VCaP (cell line): Measurements from ENCODE around the gene GMPPB.
"Not testable (repeated sequence)": the region's sequence is repeated elsewhere in the genome, so short reads cannot be mapped to it uniquely, and the experiment has no call there.

Experiments used
- H3K27ac ChIP-seq: fragments of 450-650 bp; 2 replicates; pipeline ENCODE4 v1.5.1; 2017
- TF ChIP-seq, protein P1 (sequence below): fragments of 450-650 bp; conservative IDR thresholded peaks from 2 replicates; pipeline ENCODE4 v1.5.1; 2017; ENCODE audit warnings: mild to moderate bottlenecking, moderate library complexity

Gene GMPPB

DNA sequence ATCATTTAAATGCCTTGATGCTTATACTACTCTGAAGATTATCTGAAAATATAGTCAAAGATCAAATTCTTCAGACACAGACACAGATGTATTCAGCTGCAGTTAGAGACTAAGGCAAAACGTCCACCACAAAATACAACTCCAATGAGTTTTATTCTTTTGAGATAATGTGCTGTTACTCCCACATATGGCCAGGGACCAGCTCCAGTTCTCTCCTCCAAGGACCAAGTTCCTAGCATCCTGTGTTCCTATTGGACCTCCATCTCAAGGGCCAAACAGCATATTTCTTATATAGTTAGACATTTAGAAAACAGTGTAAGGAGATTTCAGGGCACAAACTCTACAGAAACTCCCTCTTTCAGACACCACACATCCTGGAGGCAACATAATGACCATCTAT is 35.5 kb upstream of the GMPPB start:
- no peak overlapping the region for H3K27ac ChIP-seq
- TF ChIP-seq, protein P1, sequence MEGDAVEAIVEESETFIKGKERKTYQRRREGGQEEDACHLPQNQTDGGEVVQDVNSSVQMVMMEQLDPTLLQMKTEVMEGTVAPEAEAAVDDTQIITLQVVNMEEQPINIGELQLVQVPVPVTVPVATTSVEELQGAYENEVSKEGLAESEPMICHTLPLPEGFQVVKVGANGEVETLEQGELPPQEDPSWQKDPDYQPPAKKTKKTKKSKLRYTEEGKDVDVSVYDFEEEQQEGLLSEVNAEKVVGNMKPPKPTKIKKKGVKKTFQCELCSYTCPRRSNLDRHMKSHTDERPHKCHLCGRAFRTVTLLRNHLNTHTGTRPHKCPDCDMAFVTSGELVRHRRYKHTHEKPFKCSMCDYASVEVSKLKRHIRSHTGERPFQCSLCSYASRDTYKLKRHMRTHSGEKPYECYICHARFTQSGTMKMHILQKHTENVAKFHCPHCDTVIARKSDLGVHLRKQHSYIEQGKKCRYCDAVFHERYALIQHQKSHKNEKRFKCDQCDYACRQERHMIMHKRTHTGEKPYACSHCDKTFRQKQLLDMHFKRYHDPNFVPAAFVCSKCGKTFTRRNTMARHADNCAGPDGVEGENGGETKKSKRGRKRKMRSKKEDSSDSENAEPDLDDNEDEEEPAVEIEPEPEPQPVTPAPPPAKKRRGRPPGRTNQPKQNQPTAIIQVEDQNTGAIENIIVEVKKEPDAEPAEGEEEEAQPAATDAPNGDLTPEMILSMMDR: no peak

DNA sequence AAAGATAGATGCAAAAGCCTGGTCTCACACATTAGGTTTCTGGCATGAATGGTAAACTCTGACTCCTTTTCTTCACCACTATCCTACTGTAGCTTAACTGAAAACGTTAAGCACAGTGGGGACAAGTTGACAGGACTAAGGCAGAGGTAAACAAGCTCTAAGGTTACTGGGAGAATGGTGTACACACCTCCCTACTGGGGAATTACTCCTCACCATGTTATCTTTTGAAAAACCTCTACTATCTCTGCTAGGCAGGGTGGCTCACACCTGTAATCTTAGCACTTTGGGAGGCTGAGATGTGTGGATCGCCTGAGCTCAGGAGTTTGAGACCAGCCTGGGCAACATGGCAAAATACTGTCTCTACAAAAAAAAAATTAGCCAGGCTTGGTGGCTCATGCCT is 33.4 kb upstream of the GMPPB start:
- no peak overlapping the region for H3K27ac ChIP-seq
- TF ChIP-seq, protein P1: no peak

DNA sequence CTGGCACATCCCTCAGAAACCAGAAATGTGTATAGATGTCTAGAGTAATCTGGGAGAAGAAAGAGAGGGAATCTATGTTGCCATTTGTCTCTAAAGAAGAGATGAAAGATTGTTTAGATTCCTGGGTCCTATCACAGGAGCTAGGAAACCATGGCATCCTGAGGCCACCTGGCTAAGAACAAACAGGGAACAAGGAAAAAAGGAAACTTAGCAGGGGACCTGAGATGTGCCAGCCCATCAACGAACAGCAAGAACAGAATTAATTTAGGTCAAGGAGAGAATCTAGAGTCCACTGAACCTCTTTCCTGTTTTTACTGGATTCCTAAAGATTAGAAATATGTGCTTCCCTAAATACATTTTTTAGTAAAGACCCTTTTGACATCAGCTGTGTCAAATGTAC is 32.3 kb upstream of the GMPPB start:
- H3K27ac ChIP-seq: no peak overlapping the region
- TF ChIP-seq, protein P1: no peak

DNA sequence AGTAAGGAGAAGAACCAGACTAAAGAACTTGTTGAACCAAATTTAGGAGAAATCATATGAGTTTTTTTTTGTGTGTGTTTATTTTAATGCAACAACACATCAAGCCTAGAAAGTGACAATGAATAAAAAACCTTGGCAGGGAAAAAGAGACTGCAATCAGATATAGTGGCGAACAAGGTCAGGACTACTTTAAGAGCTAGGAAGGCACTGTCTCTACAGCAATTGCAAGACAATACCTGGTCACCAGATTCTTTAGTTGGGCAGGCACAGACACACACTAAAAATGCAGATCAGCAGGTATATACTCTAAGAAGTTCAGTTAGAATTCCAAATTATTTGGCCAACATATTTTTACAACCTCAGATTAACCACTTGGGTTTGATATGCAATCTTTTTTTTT is 30.8 kb upstream of the GMPPB start:
- TF ChIP-seq, protein P1: no peak
- no peak overlapping the region for H3K27ac ChIP-seq

DNA sequence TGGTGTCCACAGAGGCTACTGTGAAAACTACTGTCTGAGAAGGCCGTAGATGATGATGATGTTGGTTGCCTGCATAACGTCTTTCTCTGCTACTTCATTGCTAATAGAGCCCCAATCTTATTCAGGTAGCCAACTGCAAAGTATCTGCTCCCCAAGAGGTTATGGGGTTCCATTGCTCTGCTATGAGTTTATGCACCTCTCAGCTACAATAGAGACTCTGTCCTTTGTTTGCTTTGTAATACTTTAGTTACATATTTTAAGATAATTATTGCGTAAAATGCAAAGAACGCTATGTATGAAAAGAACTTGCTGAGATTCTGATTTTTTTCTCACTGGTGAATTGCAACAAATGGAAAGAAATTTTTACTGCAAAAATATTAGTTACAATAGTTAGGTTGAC is 27.8 kb upstream of the GMPPB start:
- H3K27ac ChIP-seq: no peak overlapping the region
- TF ChIP-seq, protein P1: no peak

DNA sequence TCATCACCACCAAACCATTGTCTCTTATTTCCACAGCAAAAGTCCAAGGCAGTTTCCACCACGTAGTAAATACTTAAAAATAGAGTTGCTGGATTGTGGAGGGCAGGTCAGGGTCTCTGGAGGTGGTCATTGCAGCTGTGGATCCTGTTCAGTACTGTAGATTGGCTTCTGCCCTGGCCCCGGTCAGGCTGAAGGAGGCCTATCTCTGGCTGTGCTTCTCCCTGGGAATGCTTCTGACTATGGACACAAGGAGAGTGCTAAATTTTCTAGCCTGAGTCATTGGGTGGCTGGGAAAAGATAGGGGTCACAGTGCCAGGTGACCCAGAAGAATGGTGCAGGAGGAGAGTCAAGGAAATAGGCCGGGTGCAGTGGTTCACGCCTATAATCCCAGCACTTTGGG is 26.3 kb upstream of the GMPPB start:
- H3K27ac ChIP-seq: no peak overlapping the region
- TF ChIP-seq, protein P1: no peak

DNA sequence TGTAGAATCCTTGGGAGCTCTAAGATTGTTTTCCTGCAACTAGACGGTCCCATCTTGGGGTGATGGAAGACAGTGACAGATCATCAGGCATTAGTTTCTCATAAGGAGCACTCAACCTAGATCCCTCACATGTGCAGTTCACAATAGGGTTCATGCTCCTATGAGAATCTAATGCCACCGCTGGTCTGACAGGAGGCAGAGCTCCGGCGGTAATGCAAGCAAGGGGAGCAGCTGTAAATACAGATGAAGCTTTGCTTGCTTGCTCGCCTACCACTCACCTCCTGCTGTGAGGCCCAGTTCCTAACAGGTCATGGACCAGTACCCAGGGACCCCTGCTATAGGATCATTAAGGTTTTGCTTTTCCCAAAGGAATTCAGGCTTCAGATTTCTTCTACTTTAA is 25.1 kb upstream of the GMPPB start:
- not testable (repeated sequence) for H3K27ac ChIP-seq

DNA sequence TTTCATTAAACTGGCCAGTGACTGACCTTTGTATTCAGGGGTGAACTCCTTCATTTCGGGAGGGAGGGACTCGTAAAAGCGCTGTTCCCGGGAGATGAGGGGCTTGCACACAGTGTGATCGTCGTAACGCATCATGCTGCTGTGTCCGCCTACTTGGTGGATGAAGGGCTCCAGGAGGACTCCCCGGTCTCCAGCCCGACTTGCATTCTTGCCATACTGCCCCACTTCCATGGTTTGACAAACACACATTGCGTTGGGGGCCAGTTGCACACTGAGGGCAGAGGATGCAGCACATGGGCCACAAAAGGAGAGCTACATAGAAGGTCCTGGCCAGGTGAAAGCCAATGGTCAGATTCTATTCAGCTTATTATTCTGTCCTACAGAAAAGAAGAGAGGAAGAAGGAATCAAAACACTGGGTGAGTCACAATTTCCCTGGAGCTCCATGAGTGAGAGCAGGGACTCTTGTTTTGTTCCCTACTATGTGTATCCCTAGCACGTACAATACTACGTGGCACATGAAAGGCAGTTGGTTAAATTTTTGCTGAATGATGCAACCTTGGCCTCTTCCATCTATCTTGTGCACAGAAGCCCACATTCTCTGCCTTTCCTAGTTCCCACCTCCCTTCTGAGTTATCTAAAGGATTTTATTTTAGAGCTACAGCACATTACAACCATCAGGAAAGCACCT is 24.2 kb upstream of the GMPPB start:
- no peak overlapping the region for H3K27ac ChIP-seq
- TF ChIP-seq, protein P1: no peak
